Measurements from ENCODE around the gene PDE11A. TPM values are rescaled to one million over a fixed set of nuclear protein-coding genes. Genes with fewer than 3 reads are reported as not detected.

PDE11A gene
- total and polyA plus RNA-seq, 2 of the 8 experiments (the other 6 are each of a cell fraction or from before 2014, with no cell fraction given): 0.19 to 0.23 TPM

DNA sequence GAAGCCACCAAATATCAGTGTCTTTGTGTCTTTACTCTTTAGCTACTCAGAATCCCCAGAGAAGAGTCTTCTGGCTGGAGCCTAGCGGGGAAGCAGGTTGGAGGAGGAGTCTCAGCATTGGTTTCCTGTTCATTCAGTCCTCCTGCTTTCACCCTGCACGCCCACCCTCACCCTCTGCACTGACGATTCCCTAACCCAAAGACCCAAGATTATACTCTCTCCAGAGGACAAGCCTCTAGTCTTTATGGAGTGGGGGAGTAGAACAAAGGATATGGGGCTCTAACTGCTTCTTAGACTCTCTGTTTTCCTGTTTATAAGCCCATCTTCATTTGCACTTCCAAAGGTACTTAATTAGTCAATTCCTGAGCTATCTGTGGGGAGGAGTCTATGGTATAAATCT, 341.2 kb downstream of the PDE11A start:
- ChIA-PET POLR2A (ENCODE audit: partially characterized antibody) (no interaction called here), CTCF (ENCODE audit: partially characterized antibody) (interaction anchor here (0.6 to 2.4 kb wide), 7 partner anchors 17 to 718 kb away, joined by 3 to 9 read pairs (median 4); no protein-coding TSS in a partner anchor)
- H3K4me3 ChIP-seq (ENCODE audit: extremely low read depth in 1 of 4, insufficient read depth in 2 of 4, low read depth in 3 of 4, low read length in 4 of 4): no peak overlapping the region
- no peaks in the 10 kb centered on the region for H3K79me1 ChIP-seq (ENCODE audit: low read depth, low read length)
- no peak overlapping the region for H4K8ac ChIP-seq (ENCODE audit: extremely low read depth, insufficient read depth, low read length)
- no peaks in the 10 kb centered on the region for H3K23me2 ChIP-seq (ENCODE audit: low read depth, low read length)
- H2AFZ ChIP-seq (ENCODE audit: low read length): no peak overlapping the region
- H3K14ac ChIP-seq (ENCODE audit: insufficient read length): no peak overlapping the region
- no peak overlapping the region for H2BK20ac ChIP-seq (ENCODE audit: low read length)
- H2BK15ac ChIP-seq (ENCODE audit: low read length): no peak overlapping the region
- no peak overlapping the region for H3K4ac ChIP-seq (replicated peaks; ENCODE audit: insufficient read length, low read depth, low read length)
- FAIRE-seq: peak; percentile 88
- no peak overlapping the region for H4K5ac ChIP-seq (ENCODE audit: insufficient read length, low read depth, low read length)
- no peaks in the 10 kb centered on the region for H3K9me3 ChIP-seq (ENCODE audit: insufficient read depth in 2 of 2, low read depth in 1 of 2, low read length in 1 of 2)
- H3K27ac ChIP-seq (ENCODE audit: low read depth, low read length): no peak overlapping the region
- H2BK12ac ChIP-seq (ENCODE audit: low read depth, low read length): no peak overlapping the region
- H3K18ac ChIP-seq (ENCODE audit: extremely low read depth, low read length): no peak overlapping the region
- 0 out of 4 replicates have a peak overlapping the region, but pooled peaks of 1 of the 2 experiments have one; percentile 16 for H3K4me2 ChIP-seq (ENCODE audit: insufficient read depth in 1 of 2, low read depth in 2 of 2, low read length in 2 of 2)
- 5% methylated on average over 3 of the region's 3 CpGs; no CpG with 5 or more reads in 1 of the 2 experiments for WGBS, 2 experiments (ENCODE audit: extremely low coverage in 1 of 2, insufficient coverage in 1 of 2, insufficient read length in 1 of 2, insufficient replicate concordance in 2 of 2, low coverage in 1 of 2, low lambda C conversion rate in 2 of 2, missing lambda C conversion rate in 1 of 2)
- H3K9ac ChIP-seq (replicated peaks in 1 of 4; ENCODE audit: extremely low read depth in 1 of 4, low read depth in 3 of 4, low read length in 3 of 4): no peak overlapping the region
- peak; percentile 55 to 62 for DNase-seq (ENCODE audit: low read depth in 1 of 2, low spot score in 2 of 2)
- H2BK120ac ChIP-seq (replicated peaks; ENCODE audit: low read depth, low read length): no peak overlapping the region
- H4K20me1 ChIP-seq (replicated peaks in 1 of 2; ENCODE audit: control insufficient read depth in 1 of 2, insufficient read depth in 2 of 2, low read length in 2 of 2): no peaks in the 10 kb centered on the region
- no peak overlapping the region for H3K56ac ChIP-seq (replicated peaks; ENCODE audit: insufficient read length, low read depth, low read length)
- H3K79me2 ChIP-seq (ENCODE audit: control insufficient read depth in 1 of 2, insufficient read depth in 2 of 2, low read length in 2 of 2): no peaks in the 10 kb centered on the region
- peaks cover 28 to 77% (median 67%) of the 10 kb centered on the region in 4 experiments for H3K27me3 ChIP-seq (replicated peaks in 1 of 4; ENCODE audit: control insufficient read depth in 3 of 4, extremely low read depth in 1 of 4, insufficient read depth in 3 of 4, low read length in 3 of 4)
- no peak overlapping the region for H3K23ac ChIP-seq (ENCODE audit: insufficient read length)
- no peaks in the 10 kb centered on the region for H3K36me3 ChIP-seq (ENCODE audit: control insufficient read depth in 2 of 4, insufficient read depth in 4 of 4, low read length in 3 of 4)
- no peaks in the 10 kb centered on the region for H3K4me1 ChIP-seq (replicated peaks in 1 of 4; ENCODE audit: control insufficient read depth in 3 of 4, insufficient read depth in 4 of 4, low read length in 3 of 4)
- no peak overlapping the region for H2AK5ac ChIP-seq (ENCODE audit: low read depth, low read length)
- H2BK5ac ChIP-seq (ENCODE audit: low read depth, low read length): no peak overlapping the region
- no peak overlapping the region for H4K91ac ChIP-seq (replicated peaks; ENCODE audit: insufficient read length, low read length)
- peak; percentile 78 for TF ChIP-seq POLR2AphosphoS5 (IDR thresholded peaks at IDR 0.05; ENCODE audit: low read depth, low read length)
- TF ChIP-seq, protein P1, sequence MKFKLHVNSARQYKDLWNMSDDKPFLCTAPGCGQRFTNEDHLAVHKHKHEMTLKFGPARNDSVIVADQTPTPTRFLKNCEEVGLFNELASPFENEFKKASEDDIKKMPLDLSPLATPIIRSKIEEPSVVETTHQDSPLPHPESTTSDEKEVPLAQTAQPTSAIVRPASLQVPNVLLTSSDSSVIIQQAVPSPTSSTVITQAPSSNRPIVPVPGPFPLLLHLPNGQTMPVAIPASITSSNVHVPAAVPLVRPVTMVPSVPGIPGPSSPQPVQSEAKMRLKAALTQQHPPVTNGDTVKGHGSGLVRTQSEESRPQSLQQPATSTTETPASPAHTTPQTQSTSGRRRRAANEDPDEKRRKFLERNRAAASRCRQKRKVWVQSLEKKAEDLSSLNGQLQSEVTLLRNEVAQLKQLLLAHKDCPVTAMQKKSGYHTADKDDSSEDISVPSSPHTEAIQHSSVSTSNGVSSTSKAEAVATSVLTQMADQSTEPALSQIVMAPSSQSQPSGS (IDR thresholded peaks at IDR 0.05; ENCODE audit: low read length): peak; percentile 46; the same call in 1 of the 2 replicates

Data from H1 (cell line).